Testis (tissue), 2 donors: ENCODE measurements around the gene ZMAT5.

ENCODE experiments used
- POLR2A ChIP-seq: fragments of 450-650 bp; IDR thresholded peaks from one replicate; pipeline ENCODE4 v1.6.1; 2017; ENCODE audit warnings: antibody characterized with exemption, mild to moderate bottlenecking, moderate library complexity
- TF ChIP-seq, protein P1 (sequence below), 3 experiments: fragments of 450-650 bp in 2 of 3; fragments of 200-600 bp in 1 of 3; sonication (generic) in 1 of 3; IDR thresholded peaks; one replicate each; pipeline ENCODE4 v1.5.1; 2016 to 2019; ENCODE audit warnings: antibody characterized with exemption in 3 of 3, mild to moderate bottlenecking in 2 of 3, moderate library complexity in 1 of 3

DNA sequence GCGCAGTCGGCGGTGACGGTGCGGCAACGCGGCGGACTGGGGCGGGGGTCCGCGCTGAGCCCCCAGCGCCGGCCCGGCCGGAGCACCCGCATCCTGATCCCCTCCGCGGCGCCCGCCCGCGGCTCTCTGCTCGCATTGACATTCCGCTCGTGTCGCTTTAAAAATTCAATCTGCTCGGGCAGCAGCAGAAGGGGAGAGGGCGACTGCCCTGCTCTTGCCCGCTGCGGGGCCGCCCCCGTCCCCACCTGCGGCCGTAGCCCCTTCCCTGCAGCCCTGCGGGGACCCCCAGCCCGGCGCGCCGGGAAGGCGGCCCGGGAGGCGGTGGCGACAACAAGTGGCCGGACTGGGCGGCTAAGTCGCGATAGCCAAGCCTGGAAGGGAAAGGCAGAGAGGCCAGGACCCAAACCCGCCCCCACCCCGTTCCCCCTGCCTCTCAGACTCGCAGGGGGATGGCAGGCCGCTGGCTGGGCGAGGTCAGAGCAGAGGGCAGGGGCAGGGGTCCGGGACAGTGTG, 45.9 kb downstream of the ZMAT5 start:
- TF ChIP-seq, protein P1, sequence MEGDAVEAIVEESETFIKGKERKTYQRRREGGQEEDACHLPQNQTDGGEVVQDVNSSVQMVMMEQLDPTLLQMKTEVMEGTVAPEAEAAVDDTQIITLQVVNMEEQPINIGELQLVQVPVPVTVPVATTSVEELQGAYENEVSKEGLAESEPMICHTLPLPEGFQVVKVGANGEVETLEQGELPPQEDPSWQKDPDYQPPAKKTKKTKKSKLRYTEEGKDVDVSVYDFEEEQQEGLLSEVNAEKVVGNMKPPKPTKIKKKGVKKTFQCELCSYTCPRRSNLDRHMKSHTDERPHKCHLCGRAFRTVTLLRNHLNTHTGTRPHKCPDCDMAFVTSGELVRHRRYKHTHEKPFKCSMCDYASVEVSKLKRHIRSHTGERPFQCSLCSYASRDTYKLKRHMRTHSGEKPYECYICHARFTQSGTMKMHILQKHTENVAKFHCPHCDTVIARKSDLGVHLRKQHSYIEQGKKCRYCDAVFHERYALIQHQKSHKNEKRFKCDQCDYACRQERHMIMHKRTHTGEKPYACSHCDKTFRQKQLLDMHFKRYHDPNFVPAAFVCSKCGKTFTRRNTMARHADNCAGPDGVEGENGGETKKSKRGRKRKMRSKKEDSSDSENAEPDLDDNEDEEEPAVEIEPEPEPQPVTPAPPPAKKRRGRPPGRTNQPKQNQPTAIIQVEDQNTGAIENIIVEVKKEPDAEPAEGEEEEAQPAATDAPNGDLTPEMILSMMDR (IDR thresholded peaks at IDR 0.05): no peak
- TF ChIP-seq POLR2A: no peak
